Endothelial cell (in vitro differentiated cells): ENCODE data around the gene RASA3. TPM values are rescaled to one million over a fixed set of nuclear protein-coding genes. Genes with fewer than 3 reads are reported as not detected.
A peak's percentile ranks its signal among the peaks of the same experiment; 100 is the strongest.

Source experiments
- DNase-seq: peaks from one replicate; pipeline ENCODE4 v3.0.0; 2021; ENCODE audit warnings: low spot score
- H3K27ac Mint-ChIP-seq: one replicate; pipeline ENCODE4 v1.8.0; 2021; ENCODE audit warnings: mixed read lengths, inconsistent platforms; ENCODE audit not compliant: unreplicated experiment
- H3K27me3 Mint-ChIP-seq: one replicate; pipeline ENCODE4 v1.8.0; 2021; ENCODE audit warnings: mild to moderate bottlenecking, moderate library complexity, mixed read lengths, inconsistent platforms; ENCODE audit not compliant: unreplicated experiment
- H3K36me3 Mint-ChIP-seq: one replicate; pipeline ENCODE4 v1.8.0; 2021; ENCODE audit warnings: mild to moderate bottlenecking, low read depth, mixed read lengths, inconsistent platforms; ENCODE audit not compliant: unreplicated experiment
- H3K4me1 Mint-ChIP-seq: one replicate; pipeline ENCODE4 v1.8.0; 2021; ENCODE audit warnings: mild to moderate bottlenecking, mixed read lengths, inconsistent platforms; ENCODE audit not compliant: unreplicated experiment
- H3K4me3 Mint-ChIP-seq: one replicate; pipeline ENCODE4 v1.8.0; 2021; ENCODE audit warnings: mild to moderate bottlenecking, mixed read lengths, inconsistent platforms; ENCODE audit not compliant: unreplicated experiment
- H3K9me3 Mint-ChIP-seq: one replicate; pipeline ENCODE4 v1.8.0; 2021; ENCODE audit warnings: mixed read lengths, inconsistent platforms; ENCODE audit not compliant: unreplicated experiment
- CTCF ChIP-seq: fragments of 200-600 bp; sonication (generic); IDR thresholded peaks from one replicate; pipeline ENCODE4 v1.5.0; 2021; ENCODE audit warnings: antibody characterized with exemption; ENCODE audit not compliant: unreplicated experiment
- total RNA-seq: library from RNA; stranded (reverse); fragmentation: NEBNext Ultra II Directional; extraction: Animal tissue kit (Norgen Biotek cat#: 25700); gene quantifications from one replicate; pipeline ENCODE4 v1.2.1, GENCODE V29; 2021; ENCODE audit not compliant: unreplicated experiment

The RASA3 gene
- total RNA-seq, 1 donor from 2014 or later: 34.0 TPM

GRCh38 chr13:114062754-114063153 is 69.7 kb downstream of the RASA3 start:
- Mint-ChIP-seq H3K4me3 (no peak overlapping the region), H3K4me1 (peaks cover 24% of the 10 kb centered on the region), H3K27ac (no peak overlapping the region), H3K27me3 (peaks cover 12% of the 10 kb centered on the region), H3K36me3 (peaks cover 11% of the 10 kb centered on the region), H3K9me3 (no peaks in the 10 kb centered on the region)
- no peak for DNase-seq
- no peak for TF ChIP-seq CTCF

GRCh38 chr13:114062341-114062740 is 70.1 kb downstream of the RASA3 start:
- peaks cover 12% of the 10 kb centered on the region for H3K27me3 Mint-ChIP-seq
- DNase-seq: no peak
- H3K9me3 Mint-ChIP-seq: no peaks in the 10 kb centered on the region
- no peak for TF ChIP-seq CTCF
- H3K4me3 Mint-ChIP-seq: no peak overlapping the region
- H3K4me1 Mint-ChIP-seq: peaks cover 24% of the 10 kb centered on the region
- H3K27ac Mint-ChIP-seq: no peak overlapping the region
- H3K36me3 Mint-ChIP-seq: peaks cover 11% of the 10 kb centered on the region

GRCh38 chr13:114061744-114062143 is 70.7 kb downstream of the RASA3 start:
- H3K9me3 Mint-ChIP-seq: no peaks in the 10 kb centered on the region
- peak overlapping the region; percentile 21 for H3K4me3 Mint-ChIP-seq
- peaks cover 25% of the 10 kb centered on the region for H3K4me1 Mint-ChIP-seq
- no peak for DNase-seq
- H3K36me3 Mint-ChIP-seq: peaks cover 11% of the 10 kb centered on the region
- peaks cover 12% of the 10 kb centered on the region for H3K27me3 Mint-ChIP-seq
- no peak overlapping the region for H3K27ac Mint-ChIP-seq
- TF ChIP-seq CTCF: no peak

GRCh38 chr13:114061047-114061446 is 71.4 kb downstream of the RASA3 start:
- no peak for DNase-seq
- Mint-ChIP-seq H3K27me3 (peaks cover 13% of the 10 kb centered on the region), H3K9me3 (no peaks in the 10 kb centered on the region), H3K4me1 (peaks cover 25% of the 10 kb centered on the region), H3K4me3 (no peak overlapping the region), H3K27ac (no peak overlapping the region), H3K36me3 (peaks cover 11% of the 10 kb centered on the region)
- no peak for TF ChIP-seq CTCF

- DNase-seq: no peak
- peaks cover 11% of the 10 kb centered on the region for H3K36me3 Mint-ChIP-seq
- H3K4me1 Mint-ChIP-seq: peaks cover 25% of the 10 kb centered on the region
- peaks cover 13% of the 10 kb centered on the region for H3K27me3 Mint-ChIP-seq
- H3K4me3 Mint-ChIP-seq: peak overlapping the region; percentile 13
- H3K9me3 Mint-ChIP-seq: no peaks in the 10 kb centered on the region
- no peak overlapping the region for H3K27ac Mint-ChIP-seq
- no peak for TF ChIP-seq CTCF
Observed at GRCh38 chr13:114059946-114060860, 72.2 kb downstream of the RASA3 start.
